Cardiac fibroblast (primary cell): ENCODE results near the gene RORC.
"Not testable (repeated sequence)": the region's sequence is repeated elsewhere in the genome, so short reads cannot be mapped to it uniquely, and the experiment has no call there.

ENCODE experiments used
- DNase-seq, 2 donors: peaks; one replicate each; pipeline versions ENCODE4 v3.0.0 to v3.0.0-alpha.2; 2010; ENCODE audit warnings: low read depth in 2 of 2
- H3K4me3 ChIP-seq, 2 donors: replicated peaks in 1 of 2; 1 replicate in 1 of 2; 2 replicates in 1 of 2; pipeline ENCODE4 v1.5.1; 2011; ENCODE audit warnings: low read depth in 2 of 2, low read length in 2 of 2, mild to moderate bottlenecking in 2 of 2, moderate library complexity in 1 of 2
- CTCF ChIP-seq: IDR thresholded peaks from one replicate; pipeline ENCODE4 v1.5.1; 2011; ENCODE audit warnings: low read depth, mild to moderate bottlenecking, low read length, inconsistent platforms

Gene RORC

DNA sequence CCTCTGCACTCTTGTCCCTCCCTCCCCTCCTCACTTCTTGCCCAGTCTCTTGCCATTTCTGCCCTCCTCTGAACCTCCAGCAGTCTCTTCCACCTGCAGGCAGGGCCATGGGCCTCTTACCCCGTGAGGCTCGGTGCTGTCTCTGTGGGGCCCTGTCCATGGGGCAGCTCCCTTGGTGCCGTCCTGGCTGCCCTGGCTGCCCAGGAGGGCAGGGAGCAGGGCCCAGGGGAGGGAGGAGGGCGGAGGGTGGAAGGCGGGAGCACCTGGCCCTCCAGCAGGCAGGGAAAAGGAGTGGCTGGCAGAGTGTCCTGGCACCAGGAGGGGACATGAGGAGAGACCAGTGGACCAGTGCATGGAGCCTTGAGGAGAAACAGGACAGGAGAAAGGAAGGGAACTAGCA is at the start of gene RORC:
TSS of gene RORC (minus strand) at position 198 of the 400 bp plus-strand sequence. CDS start at position 160, 38 bp downstream.
- DNase-seq: no peak
- no peak within 1 kb of the TSS for H3K4me3 ChIP-seq
- TF ChIP-seq CTCF: no peak

- DNase-seq: no peak
- no peak overlapping the region for H3K4me3 ChIP-seq
- no peak for TF ChIP-seq CTCF
Measured at GRCh38 chr1:151875419-151876097, 44.0 kb upstream of the RORC start.

- DNase-seq, H3K4me3 ChIP-seq: not testable (repeated sequence)
Measured at GRCh38 chr1:151872776-151873175, 41.2 kb upstream of the RORC start.

GRCh38 chr1:151871284-151872030 is 39.9 kb upstream of the RORC start:
- TF ChIP-seq CTCF: no peak
- H3K4me3 ChIP-seq: no peak overlapping the region
- no peak for DNase-seq

GRCh38 chr1:151868486-151868885 is 36.9 kb upstream of the RORC start:
- no peak overlapping the region for H3K4me3 ChIP-seq
- no peak for TF ChIP-seq CTCF
- peak in 1 of 2 donors; percentile 34 for DNase-seq

DNA sequence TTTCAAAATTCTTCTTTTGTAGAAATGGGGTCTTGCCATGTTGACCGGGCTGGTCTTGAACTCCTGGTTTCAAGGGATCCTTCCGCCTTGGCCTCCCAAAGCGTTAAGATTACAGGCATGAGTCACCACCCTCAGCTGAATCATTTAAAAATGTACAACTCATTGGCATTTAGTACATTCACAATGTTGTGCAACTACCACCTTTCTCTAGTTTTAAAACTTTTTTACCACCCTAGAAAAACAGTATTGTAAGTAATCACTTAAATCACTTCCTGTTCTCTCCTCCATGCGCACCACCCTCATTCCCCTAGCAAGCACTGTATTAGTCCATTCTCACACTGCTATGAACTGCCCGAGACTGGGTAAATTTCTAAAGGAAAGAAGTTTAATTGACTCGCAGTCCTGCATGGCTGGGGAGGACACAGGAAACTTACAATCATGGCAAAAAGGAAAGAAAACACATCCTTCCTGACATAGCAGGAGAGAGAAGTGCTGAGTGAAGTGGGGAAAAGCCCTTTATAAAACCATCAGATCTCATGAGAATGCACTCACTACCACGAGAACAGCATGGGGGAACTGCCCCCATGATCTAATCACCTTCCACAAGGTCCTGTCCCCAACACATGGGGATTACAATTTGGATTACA is 36.3 kb upstream of the RORC start:
- peak; percentile 91 to 97 for DNase-seq
- peak overlapping the region in 1 of 2 donors; percentile 2 for H3K4me3 ChIP-seq

More for the DNA sequence above, 36.3 kb upstream of the RORC start:
- no peak for TF ChIP-seq CTCF
